Activated T-cell treated with anti-CD3 and anti-CD28 coated beads, Interleukin-2, amount 50 U/mL, for 48 hours (primary cell): Measurements from ENCODE around the gene TSPAN32.

Source experiments
- DNase-seq, 2 experiments: peaks; one replicate each; pipeline ENCODE4 v3.0.0-alpha.2; 2020

Gene TSPAN32

GRCh38 chr11:2289350-2289749 lies 12.5 kb upstream of the TSPAN32 start:
- peak in 1 of 2 experiments; percentile 2 for DNase-seq

GRCh38 chr11:2289859-2290258 lies 12.0 kb upstream of the TSPAN32 start:
- peak in 1 of 2 experiments; percentile 8 for DNase-seq

GRCh38 chr11:2290351-2290841 lies 11.4 kb upstream of the TSPAN32 start:
- peak; percentile 4 to 6 for DNase-seq

GRCh38 chr11:2293531-2293971 lies 8.3 kb upstream of the TSPAN32 start:
- peak; percentile 6 to 10 for DNase-seq

GRCh38 chr11:2293984-2294925 lies 7.6 kb upstream of the TSPAN32 start:
- DNase-seq: peak; percentile 17 to 25

GRCh38 chr11:2294926-2295290 lies 6.9 kb upstream of the TSPAN32 start:
- DNase-seq: peak in 1 of 2 experiments; percentile 13

- peak in 1 of 2 experiments; percentile 13 for DNase-seq
Observed at GRCh38 chr11:2295971-2296912, 5.6 kb upstream of the TSPAN32 start.

GRCh38 chr11:2296913-2297622 lies 4.7 kb upstream of the TSPAN32 start:
- peak; percentile 11 to 16 for DNase-seq

- no peak for DNase-seq
Observed at GRCh38 chr11:2297623-2298030, 4.2 kb upstream of the TSPAN32 start.

GRCh38 chr11:2298131-2298794 lies 3.5 kb upstream of the TSPAN32 start:
- DNase-seq: peak; percentile 11 to 12

- DNase-seq: peak; percentile 52 to 53
Observed at GRCh38 chr11:2298795-2299761, 2.7 kb upstream of the TSPAN32 start.

- DNase-seq: no peak
Observed at GRCh38 chr11:2299773-2300172, 2.0 kb upstream of the TSPAN32 start.

GRCh38 chr11:2300290-2300935 lies 1.4 kb upstream of the TSPAN32 start:
- peak; percentile 31 to 35 for DNase-seq

- DNase-seq: peak; percentile 37 to 41
Observed at GRCh38 chr11:2300936-2301630, 730 bp upstream of the TSPAN32 start.

- DNase-seq: peak; percentile 59 to 65
Observed at GRCh38 chr11:2302306-2302895, 588 bp downstream of the TSPAN32 start.

GRCh38 chr11:2302896-2303626 lies 1.2 kb downstream of the TSPAN32 start:
- DNase-seq: peak; percentile 44 to 45

- DNase-seq: peak; percentile 24 to 27
Observed at GRCh38 chr11:2303627-2304505, 2.1 kb downstream of the TSPAN32 start.
